B cell (primary cell): ENCODE results near the gene CCDC14. TPM values are rescaled to one million over a fixed set of nuclear protein-coding genes. Genes with fewer than 3 reads are reported as not detected.

ENCODE experiments used
- ATAC-seq: fragments of 200-7000 bp; cut with Tn5 transposase; one replicate; pipeline ENCODE4 v1.10.0; 2021; ENCODE audit warnings: low read depth, mild to moderate bottlenecking, moderate number of reproducible peaks, moderate library complexity
- CTCF ChIA-PET: fragments of 350-600 bp; sonication (Branson Sonifier 250); formaldehyde crosslinking; loops from one replicate; lab custom pipeline; 2021; ENCODE audit warnings: antibody characterized with exemption, inconsistent platforms; lab: Charles Lee
- POLR2A ChIA-PET: fragments of 350-600 bp; sonication (Branson Sonifier 250); formaldehyde crosslinking; loops from one replicate; lab custom pipeline; 2021; ENCODE audit warnings: antibody characterized with exemption; lab: Charles Lee
- DNase-seq: peaks from one replicate; pipeline ENCODE4 v3.0.0; 2013
- H2AFZ ChIP-seq: 2 replicates; pipeline ENCODE4 v1.6.1; 2012; ENCODE audit warnings: mild to moderate bottlenecking, low read depth, low read length; ENCODE audit not compliant: insufficient read depth, poor library complexity, severe bottlenecking
- H3K27ac ChIP-seq, 2 donors: 1 replicate in 1 of 2; 2 replicates in 1 of 2; pipeline ENCODE4 v1.5.1; 2012 to 2013; ENCODE audit warnings: low read length in 2 of 2, mild to moderate bottlenecking in 2 of 2, moderate library complexity in 1 of 2
- H3K27me3 ChIP-seq, 4 experiments: fragments of 200-600 bp in 1 of 4; sonication (generic) in 1 of 4; replicated peaks in 1 of 4; 1 replicate in 2 of 4; 2 replicates in 2 of 4; pipeline versions ENCODE4 v1.6.1 to v1.7.0; 2013 to 2016; ENCODE audit warnings: low read length in 3 of 4, mild to moderate bottlenecking in 2 of 4, mixed read lengths in 1 of 4, moderate library complexity in 1 of 4; ENCODE audit not compliant: insufficient read depth in 4 of 4, control insufficient read depth in 3 of 4; ENCODE audit errors: control extremely low read depth in 1 of 4
- H3K36me3 ChIP-seq, 2 experiments: replicated peaks in 1 of 2; 1 replicate in 1 of 2; 2 replicates in 1 of 2; pipeline versions ENCODE4 v1.6.1 to v1.7.1; 2013; ENCODE audit warnings: low read length in 1 of 2; ENCODE audit not compliant: insufficient read depth in 2 of 2, control insufficient read depth in 1 of 2; ENCODE audit errors: control extremely low read depth in 1 of 2, extremely low read depth in 1 of 2
- H3K4me1 ChIP-seq, 2 donors: fragments of 200-600 bp in 1 of 2; sonication (generic) in 1 of 2; 1 replicate in 1 of 2; 2 replicates in 1 of 2; pipeline versions ENCODE4 v1.5.1 to v1.6.1; 2013 to 2017; ENCODE audit warnings: low read length in 2 of 2; ENCODE audit not compliant: control insufficient read depth in 2 of 2, insufficient read depth in 2 of 2
- H3K4me2 ChIP-seq: replicated peaks from 2 replicates; pipeline ENCODE3; 2012; ENCODE audit warnings: mild to moderate bottlenecking, low read depth, low read length; ENCODE audit not compliant: poor library complexity, severe bottlenecking
- H3K4me3 ChIP-seq, 5 experiments: fragments of 200-600 bp in 1 of 5; sonication (generic) in 1 of 5; 1 replicate in 3 of 5; 2 replicates in 2 of 5; pipeline versions ENCODE4 v1.5.1 to v1.7.0; 2011 to 2016; ENCODE audit warnings: low read length in 4 of 5, mild to moderate bottlenecking in 4 of 5, low read depth in 2 of 5, control low read depth in 1 of 5, moderate library complexity in 1 of 5; ENCODE audit not compliant: insufficient read depth in 1 of 5; ENCODE audit errors: control extremely low read depth in 1 of 5, extremely low read depth in 1 of 5
- H3K79me2 ChIP-seq: fragments of 200-600 bp; sonication (generic); one replicate; pipeline ENCODE4 v1.6.0; 2016; ENCODE audit warnings: low read length; ENCODE audit not compliant: control insufficient read depth, insufficient read depth
- H3K9ac ChIP-seq: fragments of 200-600 bp; sonication (generic); 2 replicates; pipeline ENCODE4 v1.6.1; 2017; ENCODE audit warnings: mild to moderate bottlenecking, low read length, moderate library complexity
- H3K9me3 ChIP-seq, 3 donors: one replicate each; pipeline versions ENCODE4 v1.6.1 to v1.7.1; 2013; ENCODE audit warnings: low read length in 2 of 3; ENCODE audit not compliant: control insufficient read depth in 2 of 3, insufficient read depth in 1 of 3; ENCODE audit errors: control extremely low read depth in 1 of 3
- H4K20me1 ChIP-seq: 2 replicates; pipeline ENCODE4 v1.6.0; 2012; ENCODE audit warnings: mild to moderate bottlenecking, low read length; ENCODE audit not compliant: insufficient read depth, control insufficient read depth, poor library complexity, severe bottlenecking
- H3K27ac Mint-ChIP-seq: one replicate; pipeline ENCODE4 v1.8.0; 2021; ENCODE audit warnings: mixed read lengths
- H3K27me3 Mint-ChIP-seq: one replicate; pipeline ENCODE4 v1.8.0; 2021; ENCODE audit warnings: mixed read lengths
- H3K4me1 Mint-ChIP-seq: one replicate; pipeline ENCODE4 v1.8.0; 2021; ENCODE audit warnings: mixed read lengths
- H3K4me3 Mint-ChIP-seq: one replicate; pipeline ENCODE4 v1.8.0; 2021; ENCODE audit warnings: mixed read lengths
- H3K9me3 Mint-ChIP-seq: one replicate; pipeline ENCODE4 v1.8.0; 2022; ENCODE audit warnings: mixed read lengths; ENCODE audit not compliant: insufficient read depth
- CTCF ChIP-seq: fragments of 200-600 bp; IDR thresholded peaks from one replicate; pipeline ENCODE4 v1.8.0; 2022; ENCODE audit warnings: antibody characterized with exemption, mild to moderate bottlenecking
- EZH2 ChIP-seq: IDR thresholded peaks from 2 replicates; pipeline ENCODE4 v1.6.1; 2012; ENCODE audit warnings: borderline replicate concordance, low read depth, mild to moderate bottlenecking, moderate library complexity, low read length; ENCODE audit not compliant: insufficient read depth, poor library complexity, severe bottlenecking
- WGBS: methylation state at CpG from one replicate; pipeline ENCODE4 v1.1.5; 2013; ENCODE audit warnings: missing lambda C conversion rate; ENCODE audit not compliant: insufficient coverage; 5-methylcytosine and 5-hydroxymethylcytosine counted together
- intact Hi-C: fragments of 100-400 bp; cut with micrococcal nuclease; formaldehyde crosslinking; loops from one replicate; pipeline ENCODE4 v1.10.0; 2022
- polyA plus RNA-seq: library from polyadenylated mRNA; depleted of rRNA; stranded (reverse); fragments of >200 nt; gene quantifications from 2 replicates; pipeline ENCODE4 v1.2.3, GENCODE V29; 2012
- total RNA-seq, 2 donors: library from RNA; stranded (reverse); fragments of 120-200 nt in 1 of 2; gene quantifications; 1 replicate in 1 of 2; 2 replicates in 1 of 2; pipeline versions ENCODE4 v1.2.3 to v1.2.4, GENCODE V29; 2013 to 2022

Gene CCDC14
- total and polyA plus RNA-seq, 2 donors (not counting 1 experiment from before 2014, with no cell fraction given), result 35.3 to 54.2 TPM

GRCh38 chr3:123934250-123934649, 26.8 kb downstream of the CCDC14 start:
- WGBS, result no CpG with 5 or more reads among the region's 2 CpGs
- intact Hi-C loops, result no loop called here
- ATAC-seq (no peak), DNase-seq (no peak)
- no peak overlapping the region for H3K4me3 Mint-ChIP-seq
- POLR2A ChIA-PET, result no interaction called here
- H3K36me3 ChIP-seq, result peaks cover 0 to 2% of the 10 kb centered on the region in 2 experiments
- H3K4me1 Mint-ChIP-seq, result no peaks in the 10 kb centered on the region
- no peaks in the 10 kb centered on the region for H3K9me3 ChIP-seq
- no peak overlapping the region for H2AFZ ChIP-seq
- TF ChIP-seq CTCF, result no peak
- no peak for TF ChIP-seq EZH2
- no peaks in the 10 kb centered on the region for H4K20me1 ChIP-seq
- CTCF ChIA-PET, result no interaction called here
- H3K9me3 Mint-ChIP-seq, result no peaks in the 10 kb centered on the region
- H3K9ac ChIP-seq, result no peak overlapping the region
- no peaks in the 10 kb centered on the region for H3K79me2 ChIP-seq
- H3K27ac ChIP-seq, result no peak overlapping the region
- no peaks in the 10 kb centered on the region for H3K27me3 ChIP-seq
- no peaks in the 10 kb centered on the region for H3K27me3 Mint-ChIP-seq
- H3K4me2 ChIP-seq, result no peak overlapping the region
- H3K4me3 ChIP-seq, result no peak overlapping the region
- H3K4me1 ChIP-seq, result no peaks in the 10 kb centered on the region
- no peak overlapping the region for H3K27ac Mint-ChIP-seq

- H3K36me3 ChIP-seq, result peaks cover 0 to 2% of the 10 kb centered on the region in 2 experiments
- H3K4me3 Mint-ChIP-seq, result no peak overlapping the region
Measured at GRCh38 chr3:123930445-123930844, 30.6 kb downstream of the CCDC14 start.

More at GRCh38 chr3:123930445-123930844, 30.6 kb downstream of the CCDC14 start:
- no peak overlapping the region for H3K27ac Mint-ChIP-seq
- H3K79me2 ChIP-seq, result no peaks in the 10 kb centered on the region
- no peak overlapping the region for H2AFZ ChIP-seq
- intact Hi-C loops, result no loop called here
- no peaks in the 10 kb centered on the region for H3K4me1 Mint-ChIP-seq
- ATAC-seq (no peak), DNase-seq (no peak)
- H3K27me3 ChIP-seq, result no peaks in the 10 kb centered on the region
- H3K4me1 ChIP-seq, result no peaks in the 10 kb centered on the region
- ChIA-PET CTCF (no interaction called here), POLR2A (no interaction called here)
- no peaks in the 10 kb centered on the region for H3K27me3 Mint-ChIP-seq
- H3K9me3 Mint-ChIP-seq, result no peaks in the 10 kb centered on the region
- TF ChIP-seq EZH2 (no peak), CTCF (no peak)
- no peaks in the 10 kb centered on the region for H3K9me3 ChIP-seq
- H3K27ac ChIP-seq, result no peak overlapping the region
- H3K9ac ChIP-seq, result no peak overlapping the region
- H3K4me2 ChIP-seq, result no peak overlapping the region
- no peak overlapping the region for H3K4me3 ChIP-seq
- no peaks in the 10 kb centered on the region for H4K20me1 ChIP-seq
